GM21576 (cell line): ENCODE data around the gene PPTC7.
"Not testable (repeated sequence)": the region's sequence is repeated elsewhere in the genome, so short reads cannot be mapped to it uniquely, and the experiment has no call there.

ENCODE experiments used
- ATAC-seq: cut with Tn5 transposase; IDR thresholded peaks from one replicate; pipeline ENCODE4 v1.9.1; 2021; ENCODE audit warnings: mild to moderate bottlenecking, moderate library complexity; ENCODE audit not compliant: unreplicated experiment

The PPTC7 gene, protein sequence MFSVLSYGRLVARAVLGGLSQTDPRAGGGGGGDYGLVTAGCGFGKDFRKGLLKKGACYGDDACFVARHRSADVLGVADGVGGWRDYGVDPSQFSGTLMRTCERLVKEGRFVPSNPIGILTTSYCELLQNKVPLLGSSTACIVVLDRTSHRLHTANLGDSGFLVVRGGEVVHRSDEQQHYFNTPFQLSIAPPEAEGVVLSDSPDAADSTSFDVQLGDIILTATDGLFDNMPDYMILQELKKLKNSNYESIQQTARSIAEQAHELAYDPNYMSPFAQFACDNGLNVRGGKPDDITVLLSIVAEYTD

DNA sequence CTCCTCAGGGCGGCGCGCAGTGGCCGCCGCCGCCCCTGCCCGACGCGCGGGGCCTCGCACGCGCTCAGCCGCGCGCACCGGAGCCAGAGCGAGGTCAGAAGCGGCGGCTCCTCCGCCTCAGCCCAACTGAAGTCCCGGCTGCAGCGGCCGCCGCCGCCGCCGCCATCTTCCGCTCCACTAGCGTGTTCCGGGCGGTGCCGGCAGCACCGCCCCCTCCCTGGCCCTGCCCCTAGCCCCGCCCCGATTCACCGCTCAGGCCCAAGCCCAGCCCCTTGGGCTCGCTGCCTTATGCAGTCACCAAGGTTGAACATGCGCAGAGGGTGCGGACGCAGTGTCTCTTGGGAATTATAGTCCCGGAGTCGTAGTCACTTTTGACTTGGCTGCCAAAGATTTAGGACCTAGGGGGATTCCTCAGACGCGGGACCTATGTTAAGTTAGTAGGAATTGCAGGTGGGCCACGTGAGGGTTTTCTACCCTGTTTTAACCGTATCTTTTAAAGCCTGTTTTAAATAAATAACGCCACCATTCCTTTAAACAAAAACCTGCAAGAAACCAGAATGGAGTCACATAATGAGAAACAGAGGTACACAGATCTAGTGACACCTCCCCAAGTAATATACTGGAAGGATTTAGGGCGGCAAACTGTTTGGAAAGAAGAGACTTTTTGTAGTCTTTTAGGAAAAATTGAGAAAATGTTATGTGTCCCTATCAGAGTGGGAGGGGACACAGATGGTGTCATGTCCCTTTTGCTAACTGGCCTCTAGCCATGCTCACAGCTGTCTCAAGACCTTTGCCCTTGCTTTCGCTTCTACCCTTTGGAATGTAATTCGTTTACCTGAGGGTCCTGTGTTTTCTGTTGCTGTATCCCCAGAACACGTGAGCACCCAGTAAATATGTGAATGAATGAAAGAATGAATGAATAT lies at the start of gene PPTC7:
Gene PPTC7, minus strand, starts transcription at position 182 of the 923 bp plus-strand sequence. CDS start 287 bp downstream, outside the sequence.
- ATAC-seq = peak; percentile 75

DNA sequence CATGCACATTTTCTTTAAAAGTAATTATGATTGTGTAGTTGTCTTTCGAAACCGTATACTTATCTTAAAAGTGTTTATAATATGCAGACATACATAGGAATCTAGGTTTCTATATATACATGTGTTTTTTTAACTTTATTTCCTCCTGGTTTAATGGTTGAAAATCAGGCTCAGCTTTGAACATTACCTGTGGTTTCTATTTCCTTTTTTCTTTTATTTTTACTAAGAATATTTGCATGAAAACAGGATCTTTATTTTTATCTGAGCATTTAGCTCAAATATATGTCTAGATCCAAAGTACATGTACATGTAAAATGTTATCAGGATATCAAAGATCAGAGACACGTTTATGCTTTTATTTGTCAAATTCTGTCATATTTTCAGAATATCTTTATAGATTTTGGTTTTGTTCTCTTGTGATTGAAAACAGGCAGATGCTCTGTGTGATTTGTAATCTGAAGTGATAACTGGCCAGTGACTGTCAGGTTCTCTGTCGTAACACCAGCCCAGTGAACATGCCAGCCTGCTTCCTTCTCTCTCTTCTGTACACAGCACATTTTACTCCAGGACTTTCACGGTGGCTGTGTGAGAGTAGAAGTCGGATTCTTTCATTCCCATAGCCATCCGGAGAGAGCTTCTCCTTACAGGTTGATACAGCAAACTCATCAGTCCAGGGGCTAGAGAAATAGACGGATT lies 44.5 kb upstream of the PPTC7 start:
- ATAC-seq = no peak

GRCh38 chr12:110622582-110622981 lies 39.5 kb upstream of the PPTC7 start:
- no peak for ATAC-seq

DNA sequence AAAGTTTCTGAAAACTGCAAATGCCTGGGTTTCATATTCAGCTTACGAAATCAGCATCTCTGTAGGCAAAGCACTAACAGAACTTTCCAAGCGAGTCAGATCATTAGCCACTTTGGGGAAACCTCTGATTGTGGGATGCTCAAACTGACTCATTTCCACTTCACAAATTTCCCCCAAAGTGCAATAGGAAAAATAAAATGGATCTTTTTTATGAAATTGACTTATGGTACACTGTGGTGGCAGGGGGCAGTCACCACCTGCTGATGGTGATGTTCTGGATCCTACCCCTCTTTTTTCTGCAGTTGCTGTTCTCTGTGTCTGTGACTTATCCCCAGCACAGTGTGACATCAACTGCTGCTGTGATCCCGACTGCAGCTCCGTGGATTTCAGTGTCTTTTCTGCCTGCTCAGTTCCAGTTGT lies 36.4 kb upstream of the PPTC7 start:
- ATAC-seq = no peak

DNA sequence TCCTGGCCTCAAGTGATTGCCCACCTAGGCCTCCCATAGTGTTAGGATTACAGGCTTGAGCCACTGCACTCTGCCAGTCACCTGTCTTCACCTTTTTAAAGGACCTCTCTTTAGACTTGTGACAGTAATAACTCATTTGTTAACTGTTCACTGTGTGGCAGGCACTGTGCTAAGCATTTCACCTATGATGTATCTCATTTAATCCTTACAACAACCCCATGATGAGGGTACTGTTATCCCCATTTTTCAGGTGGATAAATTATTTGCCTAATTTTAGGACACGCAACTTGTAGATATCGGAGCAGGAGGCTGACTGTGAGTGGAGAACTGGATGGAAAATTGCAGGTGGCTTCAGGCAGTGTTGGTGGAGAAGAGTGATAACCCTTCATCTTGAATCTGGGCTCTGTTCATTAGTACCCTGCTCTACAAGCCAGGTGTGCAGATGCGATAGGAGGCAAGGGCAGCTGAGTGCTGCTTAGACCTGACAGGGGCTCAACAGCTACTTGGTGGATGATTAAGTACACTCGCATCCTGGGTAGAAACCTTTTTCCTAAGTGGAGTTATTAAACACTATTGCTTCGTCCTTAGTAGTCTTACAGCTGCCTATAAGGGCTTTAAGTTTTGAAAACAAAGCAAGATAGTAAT lies 33.5 kb upstream of the PPTC7 start:
- no peak for ATAC-seq

DNA sequence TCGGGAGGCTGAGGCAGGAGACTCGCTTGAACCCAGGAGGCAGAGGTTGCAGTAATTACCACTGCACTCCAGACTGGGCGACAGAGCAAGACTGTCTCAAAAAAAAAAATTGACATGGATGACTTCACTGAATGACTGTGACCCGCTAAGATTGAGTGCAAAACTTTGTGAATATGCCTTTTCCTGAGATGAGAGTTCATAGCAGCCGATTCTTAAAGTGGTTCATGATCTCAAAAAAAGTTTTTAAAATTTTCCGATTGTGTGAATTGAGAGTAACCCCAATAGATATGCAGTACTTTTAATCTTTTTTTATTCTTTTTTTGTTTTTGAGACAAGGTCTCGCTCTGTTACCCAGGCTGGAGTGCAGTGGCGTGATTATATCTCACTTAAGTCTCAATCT lies 32.1 kb upstream of the PPTC7 start:
- ATAC-seq = no peak

DNA sequence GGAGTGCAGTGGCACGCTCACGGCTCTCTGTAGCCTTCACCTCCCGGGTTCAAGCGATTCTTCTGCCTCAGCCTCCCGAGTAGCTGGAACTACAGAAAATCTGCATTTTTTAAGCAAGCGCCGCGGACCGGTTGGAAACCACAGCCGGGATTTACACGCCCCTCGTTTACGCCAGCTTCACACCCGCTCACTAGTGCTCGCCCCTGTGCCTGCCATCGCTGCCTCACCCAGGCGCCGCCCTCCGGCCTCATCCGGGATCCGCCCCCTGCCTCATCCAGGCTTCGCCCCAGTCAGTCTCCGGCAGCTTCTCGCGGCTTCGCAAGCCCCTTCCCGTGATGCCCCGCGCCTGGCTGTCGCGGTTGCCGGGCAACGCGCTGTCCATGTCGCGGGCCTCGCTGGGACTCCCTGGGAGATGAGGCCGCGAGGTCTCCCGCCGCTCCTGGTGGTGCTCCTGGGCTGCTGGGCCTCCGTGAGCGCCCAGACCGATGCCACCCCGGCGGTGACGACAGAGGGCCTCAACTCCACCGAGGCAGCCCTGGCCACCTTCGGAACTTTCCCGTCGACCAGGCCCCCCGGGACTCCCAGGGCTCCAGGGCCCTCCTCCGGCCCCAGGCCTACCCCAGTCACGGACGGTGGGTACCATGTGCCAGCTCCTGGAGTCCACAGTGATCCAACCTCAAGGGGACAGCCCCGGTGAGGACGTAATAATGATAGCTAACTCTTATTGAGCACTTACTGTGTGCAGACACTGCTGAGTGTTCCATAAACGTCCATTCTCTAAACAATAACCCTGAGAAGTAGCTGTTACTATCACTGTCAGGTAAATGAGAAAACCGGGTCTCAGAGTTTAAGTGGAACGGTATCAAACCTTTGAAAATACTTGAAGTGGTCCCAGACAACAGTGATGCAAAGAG lies 30.9 kb upstream of the PPTC7 start, which contains the start of gene TCTN1:
Gene TCTN1, plus strand, starts transcription at position 359 of the 914 bp plus-strand sequence. Its CDS starts 54 bp downstream, at position 413.
- ATAC-seq = peak; percentile 82

DNA sequence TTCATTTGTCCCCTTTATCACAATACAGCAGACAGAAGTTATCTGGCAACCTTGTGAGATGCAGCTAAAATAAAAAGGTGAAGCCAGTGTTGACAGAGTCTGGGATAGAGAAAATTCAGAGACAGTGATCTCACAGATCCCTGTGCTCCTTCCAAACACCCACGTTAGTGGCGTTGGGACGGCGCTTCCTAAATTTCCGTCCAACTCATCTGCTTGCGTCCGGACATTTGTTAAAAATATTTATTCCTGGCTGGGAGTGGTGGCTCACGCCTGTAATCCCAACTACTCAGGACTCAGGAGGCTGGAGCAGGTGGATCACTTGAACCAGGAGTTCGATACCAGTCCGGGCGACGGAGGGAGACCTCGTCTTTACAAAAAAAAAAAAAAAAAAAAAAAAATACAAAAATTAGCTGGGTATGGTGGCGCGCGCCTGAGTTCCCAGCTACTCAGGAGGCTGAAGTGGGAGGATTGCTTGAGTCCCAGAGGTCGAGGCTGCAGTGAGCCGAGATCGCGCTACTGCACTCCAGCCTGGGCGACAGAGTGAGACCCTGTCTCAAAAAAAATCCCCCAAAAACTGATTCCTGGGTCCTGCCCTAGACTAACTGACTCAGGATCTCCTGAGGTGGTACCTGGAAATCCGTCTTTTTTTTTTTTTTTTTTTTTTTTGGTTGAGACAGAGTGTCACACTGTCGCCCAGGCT lies 30.1 kb upstream of the PPTC7 start:
- no peak for ATAC-seq

DNA sequence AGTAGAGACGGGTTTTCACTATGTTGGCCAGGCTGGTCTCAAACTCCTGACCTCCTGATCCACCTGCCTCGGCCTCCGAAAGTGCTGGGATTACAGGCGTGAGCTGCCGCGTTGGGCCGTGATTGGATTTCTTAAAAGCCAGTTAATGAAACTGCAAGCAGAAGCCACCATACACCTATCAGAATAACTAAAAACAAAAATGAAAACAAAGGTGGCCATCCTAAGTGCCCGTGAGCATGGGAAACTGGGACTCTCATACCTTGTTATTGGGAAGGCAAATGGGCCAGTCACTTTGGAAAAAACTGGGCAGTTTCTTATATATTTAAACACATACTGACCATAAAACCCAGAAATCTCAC lies 23.1 kb upstream of the PPTC7 start:
- no peak for ATAC-seq

- ATAC-seq = not testable (repeated sequence)
These were observed 19.1 kb upstream of the PPTC7 start for GRCh38 chr12:110602085-110602814.

GRCh38 chr12:110600254-110600653 lies 17.1 kb upstream of the PPTC7 start:
- ATAC-seq = no peak

GRCh38 chr12:110599334-110599733 lies 16.2 kb upstream of the PPTC7 start:
- ATAC-seq = no peak

DNA sequence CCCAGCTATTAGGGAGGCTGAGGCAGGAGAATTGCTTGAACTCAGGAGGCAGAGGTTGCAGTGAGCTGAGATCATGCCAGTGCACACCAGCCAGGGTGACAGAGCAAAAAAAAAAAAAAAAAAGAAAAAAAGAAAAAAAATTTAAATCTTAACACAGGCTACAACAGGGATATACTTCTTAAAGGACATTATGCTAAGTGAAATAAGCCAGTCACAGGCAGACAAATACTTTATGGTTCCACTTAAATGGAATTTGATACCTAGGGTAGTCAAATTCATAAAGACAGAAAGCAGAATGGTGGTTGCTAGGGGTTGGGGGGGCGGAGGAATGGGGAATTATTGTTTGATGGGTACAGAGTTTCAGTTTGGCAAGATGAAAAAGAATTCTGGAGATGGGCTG lies 14.8 kb upstream of the PPTC7 start:
- no peak for ATAC-seq

DNA sequence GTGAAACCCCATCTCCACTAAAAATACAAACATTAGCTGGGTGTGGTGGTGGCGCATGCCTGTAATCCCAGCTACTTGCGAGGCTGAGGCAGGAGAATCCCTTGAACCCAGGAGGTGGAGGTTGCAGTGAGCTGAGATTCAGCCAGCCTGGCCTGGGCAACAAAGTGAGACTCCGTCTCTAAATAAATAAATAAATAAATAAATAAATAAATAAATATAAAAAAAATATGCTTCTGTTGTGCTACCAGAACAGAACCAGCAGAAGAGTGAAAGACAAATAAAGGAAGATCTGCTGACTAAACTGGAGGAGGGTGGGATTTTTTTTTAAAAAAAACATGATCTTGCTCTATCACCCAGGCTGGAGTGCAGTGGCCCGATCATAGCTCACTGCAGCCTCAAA lies 9.8 kb upstream of the PPTC7 start:
- not testable (repeated sequence) for ATAC-seq

DNA sequence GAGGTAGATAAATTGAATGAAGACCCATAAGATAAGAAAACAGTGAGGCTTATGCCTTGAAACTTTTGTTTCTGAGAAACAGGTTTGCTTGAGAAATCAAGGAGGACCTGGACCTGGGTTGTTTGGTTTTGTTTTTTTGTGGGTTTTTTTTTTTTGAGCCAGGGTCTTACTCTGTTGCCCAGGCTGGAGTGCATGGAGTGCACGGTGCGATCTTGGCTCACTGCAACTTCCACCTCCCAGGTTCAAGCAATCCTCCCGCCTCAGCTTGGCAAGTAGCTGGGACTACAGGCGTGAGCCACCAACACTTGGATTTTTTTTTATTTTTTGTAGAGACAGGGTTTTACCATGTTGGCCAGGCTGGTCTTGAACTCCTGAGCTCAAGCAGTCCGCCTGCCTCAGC lies 9.0 kb upstream of the PPTC7 start:
- ATAC-seq = no peak

DNA sequence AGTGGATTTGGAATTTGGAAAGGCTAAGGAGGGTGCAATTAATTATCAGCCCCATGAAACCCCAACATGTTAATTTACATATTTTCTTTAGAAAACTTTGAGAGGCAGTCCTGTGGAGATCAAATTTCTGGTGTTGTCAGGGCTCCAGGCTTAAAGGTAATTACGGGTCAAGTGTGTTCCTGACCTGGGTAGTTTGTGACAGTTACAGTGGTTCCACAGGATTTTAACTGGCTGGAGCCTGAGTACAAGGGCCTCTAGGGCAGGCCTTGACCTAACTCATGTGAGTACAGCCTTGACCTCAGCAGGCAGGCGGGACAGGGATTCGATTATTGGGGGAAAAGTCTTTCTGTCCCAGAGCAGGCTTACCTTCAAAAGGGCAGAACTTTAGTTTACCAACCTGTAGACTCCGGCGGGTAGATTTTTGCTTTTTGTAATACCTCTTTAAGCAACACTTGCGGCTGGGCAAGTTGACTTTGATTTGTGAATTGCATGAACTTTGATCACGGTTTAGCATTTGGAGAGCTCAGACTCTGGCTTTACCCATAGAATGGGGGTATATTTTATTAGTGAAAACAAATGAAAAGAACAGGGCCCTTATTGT lies 8.4 kb upstream of the PPTC7 start:
- ATAC-seq = no peak

- peak; percentile 74 for ATAC-seq
These were observed 7.7 kb upstream of the PPTC7 start for GRCh38 chr12:110590806-110591326.

- ATAC-seq = no peak
These were observed 6.9 kb upstream of the PPTC7 start for GRCh38 chr12:110590059-110590458.
